ENCODE measurements around the gene HMX1. TPM values are rescaled to one million over a fixed set of nuclear protein-coding genes. Genes with fewer than 3 reads are reported as not detected.

The HMX1 gene
- total RNA-seq, 1 donor from 2014 or later: not detected

DNA sequence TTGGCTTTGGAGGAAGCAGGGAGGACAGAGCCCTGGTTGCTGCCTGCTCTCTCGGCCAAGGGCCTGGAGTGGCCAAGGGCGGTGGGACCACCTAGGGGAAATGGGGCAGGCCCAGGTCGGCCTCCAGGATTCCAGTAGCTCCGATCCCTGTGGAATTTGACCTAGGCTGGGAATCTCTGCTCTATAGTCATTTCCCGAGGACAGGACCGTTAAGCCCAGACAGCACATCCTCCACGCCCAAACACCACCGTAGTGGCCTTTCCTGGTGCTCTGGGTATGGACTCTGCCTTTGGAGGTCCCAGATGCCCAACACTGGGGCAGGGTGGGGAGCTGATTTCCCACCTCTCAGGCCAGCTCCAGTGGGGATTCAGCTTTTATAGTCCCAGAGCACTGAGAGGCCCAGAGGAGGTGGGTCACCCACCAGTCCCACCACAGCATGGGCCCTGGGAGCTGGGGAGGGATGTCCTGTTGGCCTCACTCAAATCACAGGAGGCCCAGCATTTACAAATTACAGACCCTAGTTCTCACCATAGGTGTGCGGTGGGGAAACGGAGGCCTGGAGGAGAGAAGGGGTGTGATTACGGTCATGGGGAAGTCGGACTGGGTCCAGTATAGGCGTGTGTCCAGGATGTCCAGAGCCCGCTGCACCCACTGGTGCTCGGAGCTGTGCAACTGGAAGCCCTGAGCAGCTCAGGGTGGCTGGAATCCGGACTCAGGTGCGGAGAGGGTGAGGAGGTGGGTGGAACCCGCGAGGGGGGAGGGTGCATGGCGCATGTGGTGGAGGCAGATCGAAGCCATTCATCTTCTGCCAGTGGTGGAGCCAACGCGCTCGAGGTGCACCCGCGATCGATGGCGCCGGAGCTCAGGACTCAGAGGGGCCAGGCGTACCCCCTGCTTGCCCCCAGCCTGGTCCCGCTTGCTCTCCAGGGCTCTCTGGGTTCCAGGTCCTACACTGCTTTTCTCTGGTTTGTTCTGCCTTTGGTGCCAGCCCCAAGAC, 7.7 kb downstream of the HMX1 start:
- TF ChIP-seq, protein P1, sequence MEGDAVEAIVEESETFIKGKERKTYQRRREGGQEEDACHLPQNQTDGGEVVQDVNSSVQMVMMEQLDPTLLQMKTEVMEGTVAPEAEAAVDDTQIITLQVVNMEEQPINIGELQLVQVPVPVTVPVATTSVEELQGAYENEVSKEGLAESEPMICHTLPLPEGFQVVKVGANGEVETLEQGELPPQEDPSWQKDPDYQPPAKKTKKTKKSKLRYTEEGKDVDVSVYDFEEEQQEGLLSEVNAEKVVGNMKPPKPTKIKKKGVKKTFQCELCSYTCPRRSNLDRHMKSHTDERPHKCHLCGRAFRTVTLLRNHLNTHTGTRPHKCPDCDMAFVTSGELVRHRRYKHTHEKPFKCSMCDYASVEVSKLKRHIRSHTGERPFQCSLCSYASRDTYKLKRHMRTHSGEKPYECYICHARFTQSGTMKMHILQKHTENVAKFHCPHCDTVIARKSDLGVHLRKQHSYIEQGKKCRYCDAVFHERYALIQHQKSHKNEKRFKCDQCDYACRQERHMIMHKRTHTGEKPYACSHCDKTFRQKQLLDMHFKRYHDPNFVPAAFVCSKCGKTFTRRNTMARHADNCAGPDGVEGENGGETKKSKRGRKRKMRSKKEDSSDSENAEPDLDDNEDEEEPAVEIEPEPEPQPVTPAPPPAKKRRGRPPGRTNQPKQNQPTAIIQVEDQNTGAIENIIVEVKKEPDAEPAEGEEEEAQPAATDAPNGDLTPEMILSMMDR (IDR thresholded peaks at IDR 0.05; ENCODE audit: borderline replicate concordance): no peak
- Histone ChIP-seq H3K27me3 (ENCODE audit: low read depth) (peaks cover 100% of the 10 kb centered on the region), H3K36me3 (no peaks in the 10 kb centered on the region), H3K4me1 (peaks cover 23% of the 10 kb centered on the region), H3K27ac (replicated peaks) (no peak overlapping the region), H3K9me3 (replicated peaks) (no peaks in the 10 kb centered on the region), H3K4me3 (no peak overlapping the region)
- intact Hi-C loops (cut with micrococcal nuclease): no loop called here
- DNase-seq: no peak

DNA sequence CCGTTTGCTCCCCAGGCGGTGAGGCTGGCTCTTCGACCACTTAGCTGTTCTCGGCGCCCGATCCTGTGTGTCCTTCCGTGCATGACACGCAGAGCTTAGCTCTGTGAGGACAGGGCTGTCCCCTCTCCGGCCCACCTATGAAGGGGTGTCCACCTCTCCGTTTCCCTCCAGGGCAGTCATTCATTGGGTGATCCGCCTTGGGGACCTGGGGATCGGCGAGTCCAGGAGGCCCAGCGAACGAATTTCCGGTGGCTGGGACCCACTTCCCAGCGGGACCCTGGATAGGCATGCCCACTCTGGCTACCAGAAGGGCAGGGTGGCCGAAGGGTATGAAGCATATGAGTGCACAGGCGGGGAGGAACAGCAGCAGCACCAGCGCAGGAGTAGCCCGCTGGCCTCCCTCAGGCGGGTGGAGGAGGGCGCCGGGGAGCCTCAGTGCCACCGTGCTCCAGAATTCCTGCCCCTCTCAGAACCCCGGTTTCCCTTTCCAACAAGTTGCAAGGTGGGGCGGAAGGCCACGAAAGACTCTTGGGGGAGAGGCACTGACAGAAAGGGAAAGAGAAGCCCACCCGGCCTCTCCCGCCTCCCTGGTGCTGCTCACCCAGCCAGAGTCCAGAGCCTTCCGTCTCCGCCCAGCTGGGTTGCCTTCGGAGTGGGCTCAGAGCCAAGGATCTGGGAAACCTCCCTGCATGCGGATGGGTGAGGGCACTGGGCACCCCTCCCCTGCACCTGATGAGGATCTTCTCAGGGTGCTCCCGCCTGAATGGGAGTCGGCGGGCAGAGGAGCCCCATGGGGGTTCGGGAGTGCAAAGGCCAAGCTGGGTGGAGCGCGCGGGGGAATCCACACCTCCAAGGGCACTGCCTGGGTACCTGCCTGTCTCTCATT, 8.6 kb downstream of the HMX1 start:
- H3K36me3 ChIP-seq: no peaks in the 10 kb centered on the region
- H3K27me3 ChIP-seq (ENCODE audit: low read depth): peaks cover 100% of the 10 kb centered on the region
- no peaks in the 10 kb centered on the region for H3K9me3 ChIP-seq (replicated peaks)
- TF ChIP-seq, protein P1 (IDR thresholded peaks at IDR 0.05; ENCODE audit: borderline replicate concordance): no peak
- intact Hi-C loops (cut with micrococcal nuclease): no loop called here
- H3K4me1 ChIP-seq: peaks cover 30% of the 10 kb centered on the region
- H3K4me3 ChIP-seq: no peak overlapping the region
- no peak for DNase-seq
- H3K27ac ChIP-seq (replicated peaks): no peak overlapping the region

DNA sequence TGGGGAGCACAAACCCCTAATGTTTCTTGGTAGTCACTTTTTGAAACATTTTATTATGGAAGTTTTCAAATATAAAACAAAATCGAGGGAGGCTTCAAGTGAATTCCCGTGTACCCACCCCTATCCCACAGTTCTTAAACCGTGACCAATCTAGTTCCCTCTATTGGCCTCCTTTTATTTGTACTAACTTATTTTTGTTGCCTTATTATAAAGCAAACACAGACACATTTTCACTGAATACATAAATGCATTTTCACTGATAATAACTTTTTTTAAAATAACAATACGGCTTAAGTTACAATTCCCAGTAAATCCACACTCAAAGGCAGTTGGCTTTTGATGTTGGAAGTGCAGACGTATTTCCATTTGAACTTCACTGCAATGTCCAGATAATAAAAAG, 9.3 kb downstream of the HMX1 start:
- intact Hi-C loops (cut with micrococcal nuclease): no loop called here
- Histone ChIP-seq H3K4me3 (no peak overlapping the region), H3K27ac (replicated peaks) (no peak overlapping the region), H3K36me3 (no peaks in the 10 kb centered on the region), H3K9me3 (replicated peaks) (no peaks in the 10 kb centered on the region), H3K4me1 (peaks cover 35% of the 10 kb centered on the region), H3K27me3 (ENCODE audit: low read depth) (peaks cover 100% of the 10 kb centered on the region)
- TF ChIP-seq, protein P1 (IDR thresholded peaks at IDR 0.05; ENCODE audit: borderline replicate concordance): no peak
- no peak for DNase-seq

DNA sequence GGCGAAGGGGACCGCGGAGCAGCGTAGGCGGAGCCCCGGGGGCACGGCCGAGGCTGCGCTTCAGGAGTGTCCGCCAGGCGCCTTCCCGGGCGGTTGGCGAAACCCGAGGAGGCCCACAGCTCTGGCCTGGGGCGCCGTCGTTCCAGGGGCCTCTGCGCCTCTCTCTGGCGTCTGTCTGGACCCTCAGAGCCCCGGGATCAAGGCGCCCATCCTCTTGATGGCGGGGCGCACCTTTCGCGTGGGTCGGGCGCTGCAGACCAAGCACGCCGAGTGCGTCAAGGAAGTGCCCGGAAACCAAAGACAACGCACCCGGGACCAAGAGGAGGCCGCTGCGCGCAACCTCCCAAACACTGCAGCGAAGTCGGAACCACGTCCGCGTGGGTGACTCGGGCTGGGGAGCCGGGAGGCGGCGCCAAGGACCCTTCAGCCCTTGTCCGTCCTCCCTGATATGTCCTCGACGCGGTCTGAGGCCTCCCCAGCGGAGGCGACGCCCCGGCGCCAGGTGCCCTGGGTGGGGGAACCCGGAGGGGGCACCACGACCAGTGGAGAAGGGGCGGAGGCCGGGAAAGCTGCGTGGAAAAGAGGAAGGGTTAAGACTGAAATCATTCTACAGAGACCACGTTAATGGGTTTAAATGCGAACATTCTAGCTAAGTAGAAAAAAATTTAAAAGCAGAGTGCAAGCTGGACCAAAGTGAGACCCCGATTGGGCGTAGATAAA, 9.9 kb downstream of the HMX1 start:
- Histone ChIP-seq H3K27me3 (ENCODE audit: low read depth) (peaks cover 100% of the 10 kb centered on the region), H3K9me3 (replicated peaks) (no peaks in the 10 kb centered on the region), H3K36me3 (no peaks in the 10 kb centered on the region), H3K4me1 (peaks cover 37% of the 10 kb centered on the region), H3K27ac (replicated peaks) (no peak overlapping the region), H3K4me3 (peak overlapping the region; percentile 9)
- TF ChIP-seq, protein P1 (IDR thresholded peaks at IDR 0.05; ENCODE audit: borderline replicate concordance): no peak
- no peak for DNase-seq
- intact Hi-C loops (cut with micrococcal nuclease): no loop called here
